Right lobe of liver (tissue), 6 donors: ENCODE results near the gene LY86. TPM values are rescaled to one million over a fixed set of nuclear protein-coding genes. Genes with fewer than 3 reads are reported as not detected.

Experiments
- ATAC-seq, 4 donors: fragments of 200-7000 bp; cut with Tn5 transposase; one replicate each; pipeline ENCODE4 v1.9.1; 2020; ENCODE audit warnings: mild to moderate bottlenecking in 4 of 4, moderate library complexity in 4 of 4
- DNase-seq, 3 donors: peaks; one replicate each; pipeline ENCODE4 v3.0.0-alpha.2; 2020
- H3K27ac ChIP-seq, 3 donors: fragments of 200-600 bp; one replicate each; pipeline ENCODE4 v1.8.0; 2022
- H3K27me3 ChIP-seq, 2 donors: fragments of 200-600 bp; one replicate each; pipeline ENCODE4 v1.8.0; 2022
- H3K36me3 ChIP-seq, 4 donors: fragments of 200-600 bp; sonication (generic) in 1 of 4; one replicate each; pipeline versions ENCODE4 v1.5.1 to v1.8.0; 2017 to 2022; ENCODE audit warnings: control low read depth in 1 of 4
- H3K4me1 ChIP-seq, 4 donors: fragments of 200-600 bp; sonication (generic) in 1 of 4; one replicate each; pipeline versions ENCODE4 v1.5.1 to v1.8.0; 2017 to 2022; ENCODE audit warnings: control low read depth in 1 of 4
- H3K4me3 ChIP-seq, 3 donors: fragments of 200-600 bp; one replicate each; pipeline ENCODE4 v1.8.0; 2022
- H3K9me3 ChIP-seq, 4 donors: fragments of 200-600 bp; sonication (generic) in 1 of 4; one replicate each; pipeline versions ENCODE4 v1.5.1 to v1.8.0; 2017 to 2022; ENCODE audit warnings: control low read depth in 1 of 4
- POLR2A ChIP-seq: fragments of 450-650 bp; IDR thresholded peaks from one replicate; pipeline ENCODE4 v1.6.1; 2017; ENCODE audit warnings: antibody characterized with exemption, mild to moderate bottlenecking
- WGBS: methylation state at CpG from one replicate; pipeline ENCODE4 v1.1.6; 2018; ENCODE audit warnings: low coverage, low lambda C conversion rate; ENCODE audit not compliant: insufficient coverage; ENCODE audit errors: missing lambda C conversion rate; 5-methylcytosine and 5-hydroxymethylcytosine counted together
- intact Hi-C, 2 donors: fragments of 100-400 bp; cut with DNase I; formaldehyde crosslinking; loops; one replicate each; pipeline versions ENCODE4 v1.11.2 to v1.14.1; 2022
- total RNA-seq, 6 experiments: library from RNA; depleted of rRNA in 2 of 6; stranded (reverse); fragments of >200 nt in 2 of 6; fragmentation: NEBNext Ultra II Directional in 3 of 6; extraction: Animal tissue kit (Norgen Biotek cat#: 25700) in 3 of 6; gene quantifications; one replicate each; pipeline versions ENCODE4 v1.1.0 to v1.2.4, GENCODE V29; 2016 to 2023
- TF ChIP-seq, protein P1 (sequence below), 4 donors: fragments of 200-600 bp in 3 of 4; fragments of 450-650 bp in 1 of 4; IDR thresholded peaks; one replicate each; pipeline versions ENCODE4 v1.5.1 to v1.8.0; 2016 to 2022; ENCODE audit warnings: antibody characterized with exemption in 4 of 4, mild to moderate bottlenecking in 2 of 4
- donor health status: DM: no; HTN: yes; CAD: no.
- donor health status: DM: no; HTN: no; CAD: no.
- donor health status: DM: no; HTN: no; CAD: no.
- donor health status: DM: no; HTN: yes; CAD: no.
- donor health status: DM: no; HTN: yes; CAD: no.

LY86 gene
- total RNA-seq, 6 experiments from 2014 or later: 1.2 to 4.3 (median 2.4) TPM

DNA sequence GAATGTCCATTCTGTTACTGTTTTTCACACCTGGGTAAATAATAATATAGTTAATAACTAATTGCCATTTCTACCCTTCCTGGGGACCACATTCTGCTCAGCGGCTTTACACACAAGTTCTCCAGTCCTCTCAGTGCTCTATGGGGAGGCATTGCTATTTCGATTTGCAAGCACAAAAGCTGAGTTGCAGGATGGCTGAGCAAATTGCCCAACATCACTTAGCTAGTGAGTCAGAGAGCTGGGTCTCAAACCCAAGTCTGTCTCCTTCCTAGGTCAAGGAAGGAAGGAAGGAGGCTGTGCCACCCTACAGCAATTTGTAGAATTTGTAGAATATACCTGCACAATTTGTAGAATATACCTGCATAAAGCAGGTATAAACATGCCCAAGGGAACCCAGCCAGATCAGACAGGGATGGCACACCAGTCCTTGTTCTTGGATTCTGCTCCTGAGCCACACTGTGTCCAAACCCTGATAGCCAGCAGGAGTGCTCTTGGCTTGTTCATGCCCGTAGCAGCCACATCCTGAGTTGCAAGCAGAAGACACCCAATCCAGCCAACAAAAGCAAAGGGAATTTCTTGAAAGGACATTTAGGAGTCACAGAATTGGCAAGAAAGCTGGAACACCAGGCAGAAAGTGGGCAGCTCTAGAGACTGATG lies 56.9 kb downstream of the LY86 start:
- Histone ChIP-seq H3K36me3 (no peaks in the 10 kb centered on the region), H3K4me1 (no peaks in the 10 kb centered on the region), H3K4me3 (no peak overlapping the region), H3K27ac (no peak overlapping the region), H3K27me3 (no peaks in the 10 kb centered on the region), H3K9me3 (no peaks in the 10 kb centered on the region)
- DNase-seq (no peak), ATAC-seq (no peak)
- TF ChIP-seq POLR2A: no peak
- TF ChIP-seq, protein P1, sequence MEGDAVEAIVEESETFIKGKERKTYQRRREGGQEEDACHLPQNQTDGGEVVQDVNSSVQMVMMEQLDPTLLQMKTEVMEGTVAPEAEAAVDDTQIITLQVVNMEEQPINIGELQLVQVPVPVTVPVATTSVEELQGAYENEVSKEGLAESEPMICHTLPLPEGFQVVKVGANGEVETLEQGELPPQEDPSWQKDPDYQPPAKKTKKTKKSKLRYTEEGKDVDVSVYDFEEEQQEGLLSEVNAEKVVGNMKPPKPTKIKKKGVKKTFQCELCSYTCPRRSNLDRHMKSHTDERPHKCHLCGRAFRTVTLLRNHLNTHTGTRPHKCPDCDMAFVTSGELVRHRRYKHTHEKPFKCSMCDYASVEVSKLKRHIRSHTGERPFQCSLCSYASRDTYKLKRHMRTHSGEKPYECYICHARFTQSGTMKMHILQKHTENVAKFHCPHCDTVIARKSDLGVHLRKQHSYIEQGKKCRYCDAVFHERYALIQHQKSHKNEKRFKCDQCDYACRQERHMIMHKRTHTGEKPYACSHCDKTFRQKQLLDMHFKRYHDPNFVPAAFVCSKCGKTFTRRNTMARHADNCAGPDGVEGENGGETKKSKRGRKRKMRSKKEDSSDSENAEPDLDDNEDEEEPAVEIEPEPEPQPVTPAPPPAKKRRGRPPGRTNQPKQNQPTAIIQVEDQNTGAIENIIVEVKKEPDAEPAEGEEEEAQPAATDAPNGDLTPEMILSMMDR (IDR thresholded peaks at IDR 0.05): no peak
- intact Hi-C loops: no loop called here
- WGBS: 82% methylated on average over 3 of the region's 3 CpGs

DNA sequence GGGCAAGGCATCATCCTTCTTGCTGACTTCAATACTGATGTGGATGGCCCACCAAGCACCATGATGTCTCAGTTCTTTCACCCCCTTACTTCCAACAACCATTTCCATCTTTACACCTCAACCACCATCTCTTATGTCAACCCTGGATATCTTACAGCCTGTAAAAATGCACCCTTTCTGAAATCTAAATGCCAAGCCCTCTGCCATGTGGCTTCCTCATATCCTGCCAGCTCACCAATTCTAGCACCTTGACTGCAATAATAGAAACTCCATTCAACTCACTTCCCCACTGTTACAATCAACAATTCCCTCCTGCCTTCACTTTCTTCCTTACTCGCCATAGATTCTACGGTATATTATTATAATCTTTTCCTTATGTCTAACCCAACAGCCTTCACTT lies 57.9 kb downstream of the LY86 start:
- Histone ChIP-seq H3K4me1 (no peaks in the 10 kb centered on the region), H3K4me3 (no peak overlapping the region), H3K27me3 (no peaks in the 10 kb centered on the region), H3K9me3 (no peaks in the 10 kb centered on the region), H3K27ac (no peak overlapping the region), H3K36me3 (no peaks in the 10 kb centered on the region)
- ATAC-seq (no peak), DNase-seq (no peak)
- intact Hi-C loops: no loop called here
- TF ChIP-seq POLR2A: no peak
- TF ChIP-seq, protein P1 (IDR thresholded peaks at IDR 0.05): no peak
- 58% methylated on average over 2 of the region's 2 CpGs for WGBS

DNA sequence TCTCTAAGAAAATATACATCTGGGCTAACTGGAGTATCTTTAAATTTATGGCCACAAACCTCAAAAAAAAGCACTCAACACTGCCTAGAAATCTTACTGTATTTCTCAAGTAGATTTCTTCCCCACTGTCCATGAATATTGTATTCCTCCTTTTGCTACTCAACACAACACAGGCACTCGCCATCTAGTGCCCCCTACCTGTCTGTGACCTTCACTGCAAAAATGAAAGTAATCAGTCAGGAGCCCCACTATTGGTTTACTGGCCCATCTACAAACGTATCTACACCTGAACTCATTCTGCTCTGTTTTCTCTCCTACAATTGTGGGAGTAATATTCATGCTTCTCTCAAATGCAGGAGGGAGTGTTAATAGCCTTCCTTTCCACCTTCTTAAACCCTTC lies 58.3 kb downstream of the LY86 start:
- intact Hi-C loops: no loop called here
- ATAC-seq (no peak), DNase-seq (no peak)
- Histone ChIP-seq H3K27ac (no peak overlapping the region), H3K36me3 (no peaks in the 10 kb centered on the region), H3K27me3 (no peaks in the 10 kb centered on the region), H3K4me1 (no peaks in the 10 kb centered on the region), H3K4me3 (no peak overlapping the region), H3K9me3 (no peaks in the 10 kb centered on the region)
- WGBS: 55% methylated on average over 2 of the region's 2 CpGs
- no peak for TF ChIP-seq POLR2A
- TF ChIP-seq, protein P1 (IDR thresholded peaks at IDR 0.05): no peak

DNA sequence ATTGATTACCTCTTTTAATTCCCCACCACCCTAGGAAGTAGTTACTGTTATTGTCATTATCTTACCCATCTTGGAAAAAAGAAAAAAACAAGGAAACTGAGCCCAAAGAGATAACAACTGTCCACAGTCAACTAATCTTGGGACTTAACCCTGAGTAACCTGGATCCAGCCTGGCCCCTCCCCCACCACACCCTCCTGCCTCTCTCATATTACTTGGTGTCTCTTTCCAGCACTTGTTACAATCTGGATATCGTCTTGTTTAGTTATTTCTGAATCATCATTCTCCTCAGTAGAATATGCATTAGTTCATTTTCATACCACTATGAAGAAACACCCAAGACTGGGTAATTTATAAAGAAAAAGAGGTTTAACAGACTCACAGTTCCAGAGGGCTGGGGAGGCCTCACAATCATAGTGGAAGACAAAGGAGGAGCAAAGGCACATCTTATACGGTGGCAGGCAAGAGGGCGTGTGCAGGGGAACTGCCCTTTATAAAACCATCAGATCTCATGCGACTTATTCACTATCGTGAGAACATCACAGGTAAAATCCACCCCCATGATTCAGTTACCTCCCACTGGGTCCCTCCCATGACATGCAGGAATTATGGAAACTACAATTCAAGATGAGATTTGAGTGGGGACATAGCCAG lies 60.3 kb downstream of the LY86 start:
- no peaks in the 10 kb centered on the region for H3K9me3 ChIP-seq
- H3K27ac ChIP-seq: no peak overlapping the region
- H3K4me3 ChIP-seq: no peak overlapping the region
- TF ChIP-seq, protein P1 (IDR thresholded peaks at IDR 0.05): no peak
- no peak for TF ChIP-seq POLR2A
- 91% methylated on average over 4 of the region's 5 CpGs for WGBS
- ATAC-seq: no peak
- intact Hi-C loops: no loop called here
- no peaks in the 10 kb centered on the region for H3K36me3 ChIP-seq
- no peaks in the 10 kb centered on the region for H3K27me3 ChIP-seq
- no peak for DNase-seq
- H3K4me1 ChIP-seq: no peaks in the 10 kb centered on the region
